Skeletal muscle cell (primary cell): ENCODE data around the gene PPP1R9A.
A peak's percentile ranks its signal among the peaks of the same experiment; 100 is the strongest.

Experiments
- DNase-seq: peaks from one replicate; pipeline ENCODE4 v3.0.0-alpha.2; 2010; ENCODE audit warnings: low read depth
- H3K4me3 ChIP-seq: 2 replicates; pipeline ENCODE4 v1.5.1; 2011; ENCODE audit warnings: low read depth, mild to moderate bottlenecking, control low read depth, low read length, moderate library complexity

Gene PPP1R9A

GRCh38 chr7:95011146-95011928 is 103.9 kb downstream of the PPP1R9A start:
- DNase-seq: peak; percentile 38
- no peak overlapping the region for H3K4me3 ChIP-seq

DNA sequence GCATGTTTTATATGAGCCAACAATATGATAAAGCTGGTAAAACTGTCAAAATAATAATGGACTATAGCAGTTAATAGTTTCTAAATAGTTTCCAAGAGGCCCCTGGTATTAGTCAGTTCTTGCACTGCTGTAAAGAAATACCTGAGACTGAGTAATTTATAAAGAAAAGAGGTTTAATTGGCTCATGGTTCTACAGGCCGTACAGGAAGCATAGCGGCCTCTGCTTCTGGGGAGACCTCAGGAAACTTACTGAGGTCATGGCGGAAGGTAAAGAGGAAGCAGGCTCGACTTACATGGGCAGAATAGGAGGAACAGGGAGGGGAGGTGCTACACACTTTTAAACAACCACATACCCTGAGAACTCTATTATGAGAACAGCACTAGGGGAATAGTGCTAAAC is 104.6 kb downstream of the PPP1R9A start:
- no peak for DNase-seq
- no peak overlapping the region for H3K4me3 ChIP-seq

GRCh38 chr7:95018021-95018420 is 110.6 kb downstream of the PPP1R9A start:
- H3K4me3 ChIP-seq: no peak overlapping the region
- no peak for DNase-seq

DNA sequence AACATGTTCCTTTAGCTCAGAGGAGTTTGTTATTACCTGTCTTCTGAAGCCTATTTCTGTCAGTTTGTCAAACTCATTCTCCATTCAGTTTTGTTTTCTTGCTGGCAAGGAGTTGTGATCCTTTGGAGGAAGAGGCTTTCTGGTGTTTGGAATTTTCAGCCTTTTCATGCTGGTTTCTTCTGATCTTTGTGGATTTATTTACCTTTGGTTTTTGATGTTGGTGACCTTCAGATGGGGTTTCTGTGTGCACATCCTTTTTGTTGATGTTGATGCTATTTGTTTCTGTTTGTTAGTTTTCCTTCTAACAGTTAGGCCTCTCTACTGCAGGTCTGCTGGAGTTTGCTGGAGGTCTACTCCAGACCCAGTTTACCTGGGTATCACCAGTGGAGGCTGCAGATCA is 118.6 kb downstream of the PPP1R9A start:
- DNase-seq: no peak

DNA sequence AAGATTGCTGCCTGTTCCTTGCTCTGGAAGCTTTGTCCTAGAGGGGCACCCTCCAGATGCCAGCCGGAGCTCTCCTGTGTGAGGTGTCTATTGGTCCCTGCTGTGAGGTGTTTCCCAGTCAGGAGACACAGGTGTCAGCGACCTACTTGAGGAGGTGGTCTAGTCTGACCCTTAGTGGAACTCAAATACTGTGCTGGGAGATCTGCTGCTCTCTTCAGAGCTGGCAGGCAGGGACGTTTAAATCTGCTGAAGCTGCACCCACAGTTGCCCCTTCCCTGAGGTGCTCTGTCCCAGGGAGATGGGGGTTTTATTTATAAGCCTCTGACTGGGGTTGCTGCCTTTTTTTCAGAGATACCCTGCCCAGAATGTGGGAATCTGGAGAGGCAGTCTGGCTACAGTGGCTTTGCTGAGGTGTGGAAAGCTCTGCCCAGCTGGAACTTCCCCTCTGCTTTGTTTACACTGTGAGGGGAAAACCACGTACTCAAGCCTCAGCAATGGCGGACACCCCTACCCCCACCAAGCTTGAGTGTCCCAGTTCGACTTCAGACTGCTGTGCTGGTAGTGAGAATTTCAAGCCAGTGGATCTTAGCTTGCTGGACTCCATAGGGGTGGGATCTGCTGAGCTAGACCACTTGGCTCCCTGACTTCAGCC is 119.2 kb downstream of the PPP1R9A start:
- DNase-seq: no peak
- H3K4me3 ChIP-seq: no peak overlapping the region

More for the DNA sequence above, 118.6 kb downstream of the PPP1R9A start:
- H3K4me3 ChIP-seq: no peak overlapping the region

DNA sequence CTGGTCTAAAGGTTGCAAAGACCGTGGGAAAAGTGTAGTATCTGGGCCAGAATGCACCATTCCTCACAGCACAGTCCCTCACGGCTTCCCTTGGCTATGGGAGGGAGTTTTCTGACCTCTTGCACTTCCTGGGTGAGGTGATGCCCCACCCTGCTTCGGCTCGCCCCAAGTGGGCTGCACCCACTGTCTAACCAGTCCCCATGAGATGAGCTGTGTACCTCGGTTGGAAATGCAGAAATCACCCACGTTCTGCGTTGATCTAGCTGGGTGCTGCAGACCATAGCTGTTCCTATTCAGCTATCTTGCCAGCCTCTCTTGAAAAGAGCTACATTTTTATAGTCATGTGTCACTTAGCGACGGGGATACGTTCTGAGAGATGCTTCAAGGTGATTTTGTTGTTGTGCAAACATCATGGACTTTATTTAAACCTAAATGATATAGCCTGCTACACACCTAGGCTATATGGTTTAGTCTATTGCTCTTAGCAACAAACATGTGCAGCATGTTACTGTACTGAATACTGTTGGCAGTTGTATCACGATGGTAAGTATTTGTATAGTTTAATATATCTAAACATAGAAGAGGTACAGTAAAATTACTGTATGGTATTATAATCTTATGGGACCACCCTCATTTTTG is 120.0 kb downstream of the PPP1R9A start:
- DNase-seq: no peak

GRCh38 chr7:95028683-95029082 is 121.3 kb downstream of the PPP1R9A start:
- H3K4me3 ChIP-seq: no peak overlapping the region
- DNase-seq: no peak

More for the DNA sequence above, 120.0 kb downstream of the PPP1R9A start:
- H3K4me3 ChIP-seq: no peak overlapping the region

GRCh38 chr7:95035295-95035694 is 127.9 kb downstream of the PPP1R9A start:
- H3K4me3 ChIP-seq: no peak overlapping the region
- no peak for DNase-seq

DNA sequence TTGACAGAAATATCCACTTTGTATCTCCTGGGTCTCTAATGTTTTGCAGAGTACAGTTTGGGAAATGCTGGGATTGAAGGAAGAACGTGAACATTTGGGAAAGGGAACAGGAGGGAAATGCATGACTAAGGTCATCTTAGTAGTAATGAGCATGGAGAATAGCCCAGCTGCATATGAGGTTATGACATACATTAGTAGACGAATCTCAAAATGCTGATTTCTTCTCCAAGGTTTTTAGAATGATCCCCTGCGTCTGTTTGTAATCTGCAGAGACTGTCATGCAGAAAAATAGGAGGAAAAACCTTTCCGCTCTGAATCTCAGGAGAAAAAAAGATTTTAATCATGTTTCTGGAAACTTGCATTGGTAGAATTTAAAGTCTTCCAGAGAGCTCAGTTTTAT is 133.6 kb downstream of the PPP1R9A start:
- no peak for DNase-seq
- no peak overlapping the region for H3K4me3 ChIP-seq

GRCh38 chr7:95045236-95045923 is 138.0 kb downstream of the PPP1R9A start:
- no peak for DNase-seq
- no peak overlapping the region for H3K4me3 ChIP-seq

DNA sequence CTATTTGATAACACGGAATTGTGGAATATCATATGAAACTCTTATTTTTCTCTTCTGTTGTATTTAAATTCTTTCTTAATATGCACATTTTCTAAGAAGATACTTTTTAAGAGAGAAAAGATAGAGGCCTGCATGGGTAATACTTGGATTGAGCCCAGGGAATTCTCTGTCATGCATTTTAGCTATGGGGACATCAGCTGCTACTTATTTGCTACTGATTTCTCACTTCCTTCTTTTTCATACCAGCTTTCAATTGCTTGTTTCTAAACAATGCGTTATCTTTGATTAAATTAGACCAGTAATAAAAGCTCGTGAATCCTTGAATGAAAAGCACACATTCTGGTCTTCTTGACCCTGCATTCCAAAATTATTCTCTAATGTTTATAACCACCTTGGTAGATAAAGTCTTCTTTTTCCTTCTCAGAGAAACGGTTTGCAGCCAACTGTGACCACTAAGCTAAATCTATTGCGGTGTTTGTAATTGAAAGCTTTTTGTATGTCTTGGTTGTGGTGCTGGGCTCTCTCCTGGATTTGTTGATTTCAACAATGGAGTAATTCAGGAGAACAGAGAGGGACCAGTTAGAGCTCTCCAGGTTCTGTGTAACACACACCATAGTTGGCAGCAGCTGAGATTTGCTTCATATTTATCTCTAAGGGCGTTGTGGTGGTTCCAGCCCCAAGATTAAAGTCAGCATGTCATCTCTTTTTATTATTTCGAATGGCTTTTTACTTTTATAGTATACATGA is 139.3 kb downstream of the PPP1R9A start:
- no peak for DNase-seq
- H3K4me3 ChIP-seq: no peak overlapping the region

DNA sequence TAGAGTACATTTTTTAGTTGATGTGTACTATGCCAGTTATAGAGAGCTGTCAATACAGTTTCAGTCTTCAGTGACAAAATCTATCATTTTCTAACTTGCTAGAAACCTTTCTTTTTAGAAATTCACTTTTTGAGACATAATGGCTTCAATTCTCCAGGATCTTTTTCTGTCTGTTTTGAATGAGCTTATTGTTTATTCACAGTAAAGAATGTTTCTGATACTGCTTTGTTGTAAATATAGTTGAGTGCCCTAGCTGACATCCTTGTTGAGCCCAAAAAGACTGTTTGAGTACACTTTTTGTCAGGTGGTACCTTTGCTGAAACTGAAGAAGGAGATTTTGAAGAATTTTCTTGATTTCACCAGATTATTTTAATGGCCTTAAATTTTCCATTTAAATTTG is 139.9 kb downstream of the PPP1R9A start:
- no peak for DNase-seq
- H3K4me3 ChIP-seq: no peak overlapping the region

- no peak for DNase-seq
- H3K4me3 ChIP-seq: no peak overlapping the region
Measured at GRCh38 chr7:95052566-95053094, 145.2 kb downstream of the PPP1R9A start.

DNA sequence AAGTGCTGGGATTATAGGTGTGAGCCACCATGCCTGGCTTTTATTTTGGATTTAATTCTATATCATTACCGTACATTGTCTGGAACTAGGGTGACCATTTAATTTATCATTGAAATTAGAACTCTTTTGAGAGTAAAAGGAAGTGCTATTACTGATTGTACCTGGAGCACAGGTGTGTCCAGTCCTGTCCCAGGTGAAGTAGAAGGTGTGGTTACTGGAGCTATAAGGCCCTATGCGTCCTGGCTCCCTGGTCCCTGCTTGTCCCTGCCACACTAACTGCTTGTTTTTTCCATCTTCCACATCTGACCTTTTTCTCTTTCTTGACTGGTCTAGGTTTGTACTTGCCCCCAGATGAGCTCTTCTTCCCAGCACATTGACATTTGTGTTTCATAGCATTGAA is 147.0 kb downstream of the PPP1R9A start:
- no peak overlapping the region for H3K4me3 ChIP-seq
- no peak for DNase-seq

- no peak for DNase-seq
- no peak overlapping the region for H3K4me3 ChIP-seq
Measured at GRCh38 chr7:95055295-95055694, 147.9 kb downstream of the PPP1R9A start.

GRCh38 chr7:95056107-95056739 is 148.8 kb downstream of the PPP1R9A start:
- no peak for DNase-seq
- no peak overlapping the region for H3K4me3 ChIP-seq

GRCh38 chr7:95056901-95057300 is 149.5 kb downstream of the PPP1R9A start:
- H3K4me3 ChIP-seq: no peak overlapping the region
- DNase-seq: no peak

DNA sequence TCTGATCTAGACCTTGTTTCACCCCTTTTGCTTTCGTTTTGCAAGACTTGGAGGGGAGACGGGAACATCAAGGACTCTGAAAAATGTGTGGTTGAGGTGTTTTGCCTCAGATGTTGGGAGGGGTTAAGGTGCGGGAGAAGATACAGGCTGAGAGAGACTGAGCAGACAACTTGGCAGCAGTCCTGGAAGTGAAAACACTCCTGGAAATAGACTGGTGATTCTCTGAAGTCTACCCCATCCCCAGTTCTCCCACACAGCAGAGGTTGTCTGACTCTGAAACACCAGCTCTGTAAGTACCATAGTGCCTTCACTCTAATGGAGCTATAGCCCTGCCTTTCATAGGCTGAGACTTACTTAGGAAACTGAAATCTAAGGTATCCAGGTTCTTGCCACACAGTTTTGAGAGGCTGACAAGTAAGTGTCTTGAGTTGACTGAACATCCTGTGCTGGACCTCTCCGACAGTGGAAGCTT is 152.5 kb downstream of the PPP1R9A start:
- DNase-seq: no peak
- H3K4me3 ChIP-seq: no peak overlapping the region

DNA sequence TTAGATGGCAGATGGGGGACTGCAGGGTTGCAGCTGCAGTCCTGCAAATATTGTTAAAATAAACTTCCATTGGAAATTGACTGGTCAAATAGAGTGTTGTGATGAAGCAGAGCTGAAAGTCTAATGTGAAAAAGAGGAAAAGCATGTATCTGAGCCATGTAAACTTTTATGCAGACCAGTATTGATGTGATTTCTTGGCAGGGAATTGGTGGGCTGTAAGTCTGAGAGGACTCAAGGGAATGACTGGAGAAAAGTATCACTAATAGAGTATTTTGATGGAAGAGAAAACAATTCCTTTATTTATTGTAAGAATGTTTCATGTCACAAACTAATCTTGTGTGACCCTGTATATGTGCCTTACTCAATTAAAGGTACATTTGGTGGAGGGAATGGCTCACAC is 155.5 kb downstream of the PPP1R9A start:
- DNase-seq: no peak
- no peak overlapping the region for H3K4me3 ChIP-seq
